ENCODE results near the gene CPN2. TPM values are rescaled to one million over a fixed set of nuclear protein-coding genes. Genes with fewer than 3 reads are reported as not detected.

CPN2 gene, protein sequence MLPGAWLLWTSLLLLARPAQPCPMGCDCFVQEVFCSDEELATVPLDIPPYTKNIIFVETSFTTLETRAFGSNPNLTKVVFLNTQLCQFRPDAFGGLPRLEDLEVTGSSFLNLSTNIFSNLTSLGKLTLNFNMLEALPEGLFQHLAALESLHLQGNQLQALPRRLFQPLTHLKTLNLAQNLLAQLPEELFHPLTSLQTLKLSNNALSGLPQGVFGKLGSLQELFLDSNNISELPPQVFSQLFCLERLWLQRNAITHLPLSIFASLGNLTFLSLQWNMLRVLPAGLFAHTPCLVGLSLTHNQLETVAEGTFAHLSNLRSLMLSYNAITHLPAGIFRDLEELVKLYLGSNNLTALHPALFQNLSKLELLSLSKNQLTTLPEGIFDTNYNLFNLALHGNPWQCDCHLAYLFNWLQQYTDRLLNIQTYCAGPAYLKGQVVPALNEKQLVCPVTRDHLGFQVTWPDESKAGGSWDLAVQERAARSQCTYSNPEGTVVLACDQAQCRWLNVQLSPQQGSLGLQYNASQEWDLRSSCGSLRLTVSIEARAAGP
- total RNA-seq (2022) (not detected in 2 replicates), Bru-seq, nascent RNA (not detected), BruChase-seq, experiment 1, labeled RNA remaining after a 6-hour chase (percentile 10 among the genes with signal in this experiment), BruChase-seq, experiment 2, labeled RNA remaining after a 2-hour chase (not detected)
- long read RNA-seq = 0 reads

- H3K4me3 Mint-ChIP-seq (ENCODE audit: low read depth, unreplicated experiment) = no peak within 1 kb of the TSS
- peaks cover 16% of the 10 kb centered on the region for H3K27me3 Mint-ChIP-seq (ENCODE audit: unreplicated experiment)
- no peak for DNase-seq
- H3K4me1 Mint-ChIP-seq (ENCODE audit: low read depth, unreplicated experiment) = no peaks in the 10 kb centered on the region
- no peak for TF ChIP-seq CTCF (IDR thresholded peaks at IDR 0.05; ENCODE audit: unreplicated experiment)
- H3K9me3 Mint-ChIP-seq (ENCODE audit: low read depth, unreplicated experiment) = no peaks in the 10 kb centered on the region
- H3K27ac Mint-ChIP-seq (ENCODE audit: unreplicated experiment) = no peak within 1 kb of the TSS
- H3K36me3 Mint-ChIP-seq (ENCODE audit: insufficient read depth, unreplicated experiment) = no peaks in the 10 kb centered on the region
- CTCF ChIA-PET = interaction anchor here (0.6 to 1.5 kb wide), 7 partner anchors 17 to 686 kb away, joined by 3 to 5 read pairs (median 3); no protein-coding TSS in a partner anchor
- no TSS peak for BruUV-seq (replicated peaks)
- intact Hi-C loops (cut with micrococcal nuclease; ENCODE audit: unreplicated experiment) = no loop called here
These were observed at the start of gene CPN2 for GRCh38 chr3:194351080-194351672. CPN2 (minus strand) TSS chr3:194351328; CDS start chr3:194342702, 8,626 bp downstream.

- CTCF ChIA-PET = no interaction called here
- H3K4me3 Mint-ChIP-seq (ENCODE audit: low read depth, unreplicated experiment) = no peak overlapping the region
These were observed 48.8 kb upstream of the CPN2 start for GRCh38 chr3:194399874-194400411.

GRCh38 chr3:194399166-194399565 lies 48.0 kb upstream of the CPN2 start, which contains the start of gene GP5:
GP5 (minus strand) TSS chr3:194399266; CDS start chr3:194398282, 984 bp downstream.
- CTCF ChIA-PET = interaction anchor here (1.2 kb wide), 1 partner anchor 12 kb away, joined by 5 read pairs; no protein-coding TSS in a partner anchor
- no TSS peak for BruUV-seq (replicated peaks)

More at GRCh38 chr3:194399874-194400411, 48.8 kb upstream of the CPN2 start:
- BruUV-seq (replicated peaks) = no TSS peak
- intact Hi-C loops (cut with micrococcal nuclease; ENCODE audit: unreplicated experiment) = no loop called here
- H3K27ac Mint-ChIP-seq (ENCODE audit: unreplicated experiment) = no peak overlapping the region
- H3K27me3 Mint-ChIP-seq (ENCODE audit: unreplicated experiment) = peaks cover 27% of the 10 kb centered on the region
- H3K4me1 Mint-ChIP-seq (ENCODE audit: low read depth, unreplicated experiment) = peaks cover 20% of the 10 kb centered on the region
- no peaks in the 10 kb centered on the region for H3K9me3 Mint-ChIP-seq (ENCODE audit: low read depth, unreplicated experiment)
- peaks cover 17% of the 10 kb centered on the region for H3K36me3 Mint-ChIP-seq (ENCODE audit: insufficient read depth, unreplicated experiment)
- no peak for TF ChIP-seq CTCF (IDR thresholded peaks at IDR 0.05; ENCODE audit: unreplicated experiment)
- DNase-seq = no peak

More at GRCh38 chr3:194399166-194399565, 48.0 kb upstream of the CPN2 start, which contains the start of gene GP5:
- Mint-ChIP-seq H3K4me3 (ENCODE audit: low read depth, unreplicated experiment) (no peak within 1 kb of the TSS), H3K36me3 (ENCODE audit: insufficient read depth, unreplicated experiment) (peaks cover 9% of the 10 kb centered on the region), H3K27ac (ENCODE audit: unreplicated experiment) (no peak within 1 kb of the TSS), H3K4me1 (ENCODE audit: low read depth, unreplicated experiment) (peaks cover 20% of the 10 kb centered on the region), H3K9me3 (ENCODE audit: low read depth, unreplicated experiment) (no peaks in the 10 kb centered on the region), H3K27me3 (ENCODE audit: unreplicated experiment) (peaks cover 27% of the 10 kb centered on the region)
- no peak for DNase-seq
- no peak for TF ChIP-seq CTCF (IDR thresholded peaks at IDR 0.05; ENCODE audit: unreplicated experiment)
- intact Hi-C loops (cut with micrococcal nuclease; ENCODE audit: unreplicated experiment) = no loop called here

Measured in Calu3 (cell line).